ENCODE measurements around the gene HMCES.

DNA sequence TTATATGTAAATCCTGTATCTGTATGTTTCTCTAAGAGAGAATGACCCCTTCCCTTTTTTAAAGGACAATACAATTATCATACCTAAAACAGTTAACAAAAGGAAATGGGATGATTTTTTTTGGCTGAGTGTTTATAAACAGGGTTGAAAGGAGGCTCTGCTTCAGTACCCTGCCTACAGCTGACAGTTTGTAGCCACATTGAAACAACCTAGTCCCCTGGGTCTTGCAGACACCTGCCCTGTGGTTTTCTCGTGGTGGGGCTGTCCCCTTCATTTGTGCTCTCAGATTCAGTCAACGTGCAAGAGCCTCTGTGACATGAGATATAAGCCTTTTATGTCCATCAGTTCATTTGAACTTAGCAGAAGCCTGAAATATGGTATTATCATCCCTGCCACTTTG lies 2.3 kb upstream of the HMCES start:
- TF ChIP-seq SNAI2 (CRISPR knock-in tag; IDR thresholded peaks at IDR 0.05) (no peak), PPARA (CRISPR knock-in tag; IDR thresholded peaks at IDR 0.05; ENCODE audit: borderline replicate concordance) (no peak), ZFP30 (CRISPR knock-in tag; IDR thresholded peaks at IDR 0.05) (no peak), ZNF70 (CRISPR knock-in tag; IDR thresholded peaks at IDR 0.05) (no peak), RARB (CRISPR knock-in tag; IDR thresholded peaks at IDR 0.05) (no peak), ZFP3 (CRISPR knock-in tag; IDR thresholded peaks at IDR 0.05) (no peak), ISL1 (CRISPR knock-in tag; IDR thresholded peaks at IDR 0.05) (no peak)
- TF ChIP-seq, protein P1, sequence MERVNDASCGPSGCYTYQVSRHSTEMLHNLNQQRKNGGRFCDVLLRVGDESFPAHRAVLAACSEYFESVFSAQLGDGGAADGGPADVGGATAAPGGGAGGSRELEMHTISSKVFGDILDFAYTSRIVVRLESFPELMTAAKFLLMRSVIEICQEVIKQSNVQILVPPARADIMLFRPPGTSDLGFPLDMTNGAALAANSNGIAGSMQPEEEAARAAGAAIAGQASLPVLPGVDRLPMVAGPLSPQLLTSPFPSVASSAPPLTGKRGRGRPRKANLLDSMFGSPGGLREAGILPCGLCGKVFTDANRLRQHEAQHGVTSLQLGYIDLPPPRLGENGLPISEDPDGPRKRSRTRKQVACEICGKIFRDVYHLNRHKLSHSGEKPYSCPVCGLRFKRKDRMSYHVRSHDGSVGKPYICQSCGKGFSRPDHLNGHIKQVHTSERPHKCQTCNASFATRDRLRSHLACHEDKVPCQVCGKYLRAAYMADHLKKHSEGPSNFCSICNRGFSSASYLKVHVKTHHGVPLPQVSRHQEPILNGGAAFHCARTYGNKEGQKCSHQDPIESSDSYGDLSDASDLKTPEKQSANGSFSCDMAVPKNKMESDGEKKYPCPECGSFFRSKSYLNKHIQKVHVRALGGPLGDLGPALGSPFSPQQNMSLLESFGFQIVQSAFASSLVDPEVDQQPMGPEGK (CRISPR knock-in tag; IDR thresholded peaks at IDR 0.05; ENCODE audit: borderline replicate concordance), result no peak
- TF ChIP-seq, protein P2, sequence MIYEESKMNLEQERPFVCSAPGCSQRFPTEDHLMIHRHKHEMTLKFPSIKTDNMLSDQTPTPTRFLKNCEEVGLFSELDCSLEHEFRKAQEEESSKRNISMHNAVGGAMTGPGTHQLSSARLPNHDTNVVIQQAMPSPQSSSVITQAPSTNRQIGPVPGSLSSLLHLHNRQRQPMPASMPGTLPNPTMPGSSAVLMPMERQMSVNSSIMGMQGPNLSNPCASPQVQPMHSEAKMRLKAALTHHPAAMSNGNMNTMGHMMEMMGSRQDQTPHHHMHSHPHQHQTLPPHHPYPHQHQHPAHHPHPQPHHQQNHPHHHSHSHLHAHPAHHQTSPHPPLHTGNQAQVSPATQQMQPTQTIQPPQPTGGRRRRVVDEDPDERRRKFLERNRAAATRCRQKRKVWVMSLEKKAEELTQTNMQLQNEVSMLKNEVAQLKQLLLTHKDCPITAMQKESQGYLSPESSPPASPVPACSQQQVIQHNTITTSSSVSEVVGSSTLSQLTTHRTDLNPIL (CRISPR knock-in tag; IDR thresholded peaks at IDR 0.05; ENCODE audit: low read depth), result no peak
- TF ChIP-seq, protein P3, sequence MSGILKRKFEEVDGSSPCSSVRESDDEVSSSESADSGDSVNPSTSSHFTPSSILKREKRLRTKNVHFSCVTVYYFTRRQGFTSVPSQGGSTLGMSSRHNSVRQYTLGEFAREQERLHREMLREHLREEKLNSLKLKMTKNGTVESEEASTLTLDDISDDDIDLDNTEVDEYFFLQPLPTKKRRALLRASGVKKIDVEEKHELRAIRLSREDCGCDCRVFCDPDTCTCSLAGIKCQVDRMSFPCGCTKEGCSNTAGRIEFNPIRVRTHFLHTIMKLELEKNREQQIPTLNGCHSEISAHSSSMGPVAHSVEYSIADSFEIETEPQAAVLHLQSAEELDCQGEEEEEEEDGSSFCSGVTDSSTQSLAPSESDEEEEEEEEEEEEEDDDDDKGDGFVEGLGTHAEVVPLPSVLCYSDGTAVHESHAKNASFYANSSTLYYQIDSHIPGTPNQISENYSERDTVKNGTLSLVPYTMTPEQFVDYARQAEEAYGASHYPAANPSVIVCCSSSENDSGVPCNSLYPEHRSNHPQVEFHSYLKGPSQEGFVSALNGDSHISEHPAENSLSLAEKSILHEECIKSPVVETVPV (CRISPR knock-in tag; IDR thresholded peaks at IDR 0.05), result no peak

Measured in SK-N-SH treated with all-trans-retinoic acid at 6 μM for 48 hours (cell line).